ENCODE data around the gene ADAMTS12. TPM values are rescaled to one million over a fixed set of nuclear protein-coding genes. Genes with fewer than 3 reads are reported as not detected.

ADAMTS12 gene
- total and polyA plus RNA-seq, 2 experiments from 2014 or later = 9.1 to 17.1 TPM

DNA sequence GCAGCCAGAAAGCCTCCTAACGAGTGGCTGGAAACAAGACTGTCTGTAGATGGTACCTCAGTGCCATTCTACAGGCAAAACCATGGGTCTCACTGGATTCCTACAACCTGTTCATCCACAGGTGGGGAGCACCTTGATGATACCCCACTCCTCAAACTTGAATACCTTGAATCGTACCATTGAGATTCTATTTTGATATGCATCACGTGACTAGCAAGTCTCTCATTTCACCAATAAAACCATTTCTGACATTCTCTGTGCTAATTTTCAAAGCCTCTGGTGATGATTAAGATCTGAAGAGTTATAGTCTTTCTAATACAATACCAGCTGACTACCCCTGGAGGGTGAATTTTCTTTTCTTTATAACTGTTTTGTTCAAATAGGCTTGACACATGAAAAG is 188.9 kb downstream of the ADAMTS12 start (continued):
- TF ChIP-seq, protein P1, sequence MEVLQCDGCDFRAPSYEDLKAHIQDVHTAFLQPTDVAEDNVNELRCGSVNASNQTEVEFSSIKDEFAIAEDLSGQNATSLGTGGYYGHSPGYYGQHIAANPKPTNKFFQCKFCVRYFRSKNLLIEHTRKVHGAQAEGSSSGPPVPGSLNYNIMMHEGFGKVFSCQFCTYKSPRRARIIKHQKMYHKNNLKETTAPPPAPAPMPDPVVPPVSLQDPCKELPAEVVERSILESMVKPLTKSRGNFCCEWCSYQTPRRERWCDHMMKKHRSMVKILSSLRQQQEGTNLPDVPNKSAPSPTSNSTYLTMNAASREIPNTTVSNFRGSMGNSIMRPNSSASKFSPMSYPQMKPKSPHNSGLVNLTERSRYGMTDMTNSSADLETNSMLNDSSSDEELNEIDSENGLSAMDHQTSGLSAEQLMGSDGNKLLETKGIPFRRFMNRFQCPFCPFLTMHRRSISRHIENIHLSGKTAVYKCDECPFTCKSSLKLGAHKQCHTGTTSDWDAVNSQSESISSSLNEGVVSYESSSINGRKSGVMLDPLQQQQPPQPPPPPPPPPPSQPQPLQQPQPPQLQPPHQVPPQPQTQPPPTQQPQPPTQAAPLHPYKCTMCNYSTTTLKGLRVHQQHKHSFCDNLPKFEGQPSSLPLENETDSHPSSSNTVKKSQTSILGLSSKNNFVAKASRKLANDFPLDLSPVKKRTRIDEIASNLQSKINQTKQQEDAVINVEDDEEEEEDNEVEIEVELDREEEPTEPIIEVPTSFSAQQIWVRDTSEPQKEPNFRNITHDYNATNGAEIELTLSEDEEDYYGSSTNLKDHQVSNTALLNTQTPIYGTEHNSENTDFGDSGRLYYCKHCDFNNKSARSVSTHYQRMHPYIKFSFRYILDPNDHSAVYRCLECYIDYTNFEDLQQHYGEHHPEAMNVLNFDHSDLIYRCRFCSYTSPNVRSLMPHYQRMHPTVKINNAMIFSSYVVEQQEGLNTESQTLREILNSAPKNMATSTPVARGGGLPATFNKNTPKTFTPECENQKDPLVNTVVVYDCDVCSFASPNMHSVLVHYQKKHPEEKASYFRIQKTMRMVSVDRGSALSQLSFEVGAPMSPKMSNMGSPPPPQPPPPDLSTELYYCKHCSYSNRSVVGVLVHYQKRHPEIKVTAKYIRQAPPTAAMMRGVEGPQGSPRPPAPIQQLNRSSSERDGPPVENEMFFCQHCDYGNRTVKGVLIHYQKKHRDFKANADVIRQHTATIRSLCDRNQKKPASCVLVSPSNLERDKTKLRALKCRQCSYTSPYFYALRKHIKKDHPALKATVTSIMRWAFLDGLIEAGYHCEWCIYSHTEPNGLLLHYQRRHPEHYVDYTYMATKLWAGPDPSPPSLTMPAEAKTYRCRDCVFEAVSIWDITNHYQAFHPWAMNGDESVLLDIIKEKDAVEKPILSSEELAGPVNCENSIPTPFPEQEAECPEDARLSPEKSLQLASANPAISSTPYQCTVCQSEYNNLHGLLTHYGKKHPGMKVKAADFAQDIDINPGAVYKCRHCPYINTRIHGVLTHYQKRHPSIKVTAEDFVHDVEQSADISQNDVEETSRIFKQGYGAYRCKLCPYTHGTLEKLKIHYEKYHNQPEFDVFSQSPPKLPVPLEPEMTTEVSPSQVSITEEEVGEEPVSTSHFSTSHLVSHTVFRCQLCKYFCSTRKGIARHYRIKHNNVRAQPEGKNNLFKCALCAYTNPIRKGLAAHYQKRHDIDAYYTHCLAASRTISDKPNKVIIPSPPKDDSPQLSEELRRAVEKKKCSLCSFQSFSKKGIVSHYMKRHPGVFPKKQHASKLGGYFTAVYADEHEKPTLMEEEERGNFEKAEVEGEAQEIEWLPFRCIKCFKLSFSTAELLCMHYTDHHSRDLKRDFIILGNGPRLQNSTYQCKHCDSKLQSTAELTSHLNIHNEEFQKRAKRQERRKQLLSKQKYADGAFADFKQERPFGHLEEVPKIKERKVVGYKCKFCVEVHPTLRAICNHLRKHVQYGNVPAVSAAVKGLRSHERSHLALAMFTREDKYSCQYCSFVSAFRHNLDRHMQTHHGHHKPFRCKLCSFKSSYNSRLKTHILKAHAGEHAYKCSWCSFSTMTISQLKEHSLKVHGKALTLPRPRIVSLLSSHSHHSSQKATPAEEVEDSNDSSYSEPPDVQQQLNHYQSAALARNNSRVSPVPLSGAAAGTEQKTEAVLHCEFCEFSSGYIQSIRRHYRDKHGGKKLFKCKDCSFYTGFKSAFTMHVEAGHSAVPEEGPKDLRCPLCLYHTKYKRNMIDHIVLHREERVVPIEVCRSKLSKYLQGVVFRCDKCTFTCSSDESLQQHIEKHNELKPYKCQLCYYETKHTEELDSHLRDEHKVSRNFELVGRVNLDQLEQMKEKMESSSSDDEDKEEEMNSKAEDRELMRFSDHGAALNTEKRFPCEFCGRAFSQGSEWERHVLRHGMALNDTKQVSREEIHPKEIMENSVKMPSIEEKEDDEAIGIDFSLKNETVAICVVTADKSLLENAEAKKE (CRISPR knock-in tag; IDR thresholded peaks at IDR 0.05) = no peak
- TF ChIP-seq ZNF331 (CRISPR knock-in tag; IDR thresholded peaks at IDR 0.05; ENCODE audit: low read depth) (no peak), EZH2phosphoT487 (IDR thresholded peaks at IDR 0.05; ENCODE audit: unreplicated experiment) (no peak)

DNA sequence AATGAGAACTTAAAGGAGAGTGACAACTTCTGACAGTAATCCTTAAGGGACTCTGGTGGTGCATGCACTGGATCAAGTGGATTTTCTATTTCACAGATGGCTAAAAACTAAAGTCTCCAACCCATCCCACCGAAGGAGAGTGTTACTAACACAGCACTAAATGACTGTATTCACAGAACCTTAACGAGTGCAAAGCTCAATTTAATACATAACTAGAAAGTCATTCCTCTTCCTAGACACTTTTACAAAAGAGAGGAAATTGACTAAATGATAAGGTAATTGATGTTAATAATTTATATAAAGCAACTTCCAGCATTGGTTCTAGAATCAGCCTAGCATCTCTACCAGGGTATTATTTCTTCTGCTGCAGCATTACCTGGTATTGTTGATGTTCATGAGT is 189.8 kb downstream of the ADAMTS12 start:
- Histone ChIP-seq H3K36me3 (ENCODE audit: insufficient read depth) (no peaks in the 10 kb centered on the region), H3K27me3 (ENCODE audit: insufficient read depth) (no peaks in the 10 kb centered on the region), H2AFZ (no peak overlapping the region), H3K4me1 (ENCODE audit: insufficient read depth) (peaks cover 3% of the 10 kb centered on the region; the same call in 1 of the 2 replicates), H3K27ac (ENCODE audit: low read depth) (no peak overlapping the region), H3K4me2 (no peak overlapping the region), H3K4me3 (no peak overlapping the region), H3K9me2 (ENCODE audit: insufficient read depth) (no peaks in the 10 kb centered on the region), H3K79me2 (replicated peaks; ENCODE audit: insufficient read depth) (no peaks in the 10 kb centered on the region), H3F3A (replicated peaks; ENCODE audit: low read depth) (no peaks in the 10 kb centered on the region), H4K20me1 (replicated peaks; ENCODE audit: insufficient read depth) (no peaks in the 10 kb centered on the region)
- H3K27me3 Mint-ChIP-seq (ENCODE audit: insufficient read depth, low read depth, poor library complexity) = no peaks in the 10 kb centered on the region
- no peak for DNase-seq (ENCODE audit: low spot score)
- peaks cover 5% of the 10 kb centered on the region; the same call in 2 of the 3 replicates for H3K9me3 Mint-ChIP-seq
- peaks cover 7% of the 10 kb centered on the region; the same call in 2 of the 3 replicates for H3K4me1 Mint-ChIP-seq
- H3K27ac Mint-ChIP-seq = no peak overlapping the region
- peaks cover 6% of the 10 kb centered on the region; the same call in 2 of the 3 replicates for H3K36me3 Mint-ChIP-seq (ENCODE audit: low read depth)
- H3K4me3 Mint-ChIP-seq = no peak overlapping the region
- no peak for ATAC-seq
- no peak for TF ChIP-seq POLR2AphosphoS5 (IDR thresholded peaks at IDR 0.05; ENCODE audit: low read depth)
- no peak for TF ChIP-seq JUNB (IDR thresholded peaks at IDR 0.05; ENCODE audit: unreplicated experiment)
- TF ChIP-seq, protein P2, sequence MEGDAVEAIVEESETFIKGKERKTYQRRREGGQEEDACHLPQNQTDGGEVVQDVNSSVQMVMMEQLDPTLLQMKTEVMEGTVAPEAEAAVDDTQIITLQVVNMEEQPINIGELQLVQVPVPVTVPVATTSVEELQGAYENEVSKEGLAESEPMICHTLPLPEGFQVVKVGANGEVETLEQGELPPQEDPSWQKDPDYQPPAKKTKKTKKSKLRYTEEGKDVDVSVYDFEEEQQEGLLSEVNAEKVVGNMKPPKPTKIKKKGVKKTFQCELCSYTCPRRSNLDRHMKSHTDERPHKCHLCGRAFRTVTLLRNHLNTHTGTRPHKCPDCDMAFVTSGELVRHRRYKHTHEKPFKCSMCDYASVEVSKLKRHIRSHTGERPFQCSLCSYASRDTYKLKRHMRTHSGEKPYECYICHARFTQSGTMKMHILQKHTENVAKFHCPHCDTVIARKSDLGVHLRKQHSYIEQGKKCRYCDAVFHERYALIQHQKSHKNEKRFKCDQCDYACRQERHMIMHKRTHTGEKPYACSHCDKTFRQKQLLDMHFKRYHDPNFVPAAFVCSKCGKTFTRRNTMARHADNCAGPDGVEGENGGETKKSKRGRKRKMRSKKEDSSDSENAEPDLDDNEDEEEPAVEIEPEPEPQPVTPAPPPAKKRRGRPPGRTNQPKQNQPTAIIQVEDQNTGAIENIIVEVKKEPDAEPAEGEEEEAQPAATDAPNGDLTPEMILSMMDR (conservative IDR thresholded peaks at IDR 0.05; ENCODE audit: low read depth in 2 of 2) = no peak
- TF ChIP-seq ZNF114 (CRISPR knock-in tag; IDR thresholded peaks at IDR 0.05) = no peak
- TF ChIP-seq CREB1 (CRISPR knock-in tag; IDR thresholded peaks at IDR 0.05; ENCODE audit: low read depth) = no peak
- TF ChIP-seq STAT1 (IDR thresholded peaks at IDR 0.05; ENCODE audit: unreplicated experiment) = no peak
- TF ChIP-seq, protein P3, sequence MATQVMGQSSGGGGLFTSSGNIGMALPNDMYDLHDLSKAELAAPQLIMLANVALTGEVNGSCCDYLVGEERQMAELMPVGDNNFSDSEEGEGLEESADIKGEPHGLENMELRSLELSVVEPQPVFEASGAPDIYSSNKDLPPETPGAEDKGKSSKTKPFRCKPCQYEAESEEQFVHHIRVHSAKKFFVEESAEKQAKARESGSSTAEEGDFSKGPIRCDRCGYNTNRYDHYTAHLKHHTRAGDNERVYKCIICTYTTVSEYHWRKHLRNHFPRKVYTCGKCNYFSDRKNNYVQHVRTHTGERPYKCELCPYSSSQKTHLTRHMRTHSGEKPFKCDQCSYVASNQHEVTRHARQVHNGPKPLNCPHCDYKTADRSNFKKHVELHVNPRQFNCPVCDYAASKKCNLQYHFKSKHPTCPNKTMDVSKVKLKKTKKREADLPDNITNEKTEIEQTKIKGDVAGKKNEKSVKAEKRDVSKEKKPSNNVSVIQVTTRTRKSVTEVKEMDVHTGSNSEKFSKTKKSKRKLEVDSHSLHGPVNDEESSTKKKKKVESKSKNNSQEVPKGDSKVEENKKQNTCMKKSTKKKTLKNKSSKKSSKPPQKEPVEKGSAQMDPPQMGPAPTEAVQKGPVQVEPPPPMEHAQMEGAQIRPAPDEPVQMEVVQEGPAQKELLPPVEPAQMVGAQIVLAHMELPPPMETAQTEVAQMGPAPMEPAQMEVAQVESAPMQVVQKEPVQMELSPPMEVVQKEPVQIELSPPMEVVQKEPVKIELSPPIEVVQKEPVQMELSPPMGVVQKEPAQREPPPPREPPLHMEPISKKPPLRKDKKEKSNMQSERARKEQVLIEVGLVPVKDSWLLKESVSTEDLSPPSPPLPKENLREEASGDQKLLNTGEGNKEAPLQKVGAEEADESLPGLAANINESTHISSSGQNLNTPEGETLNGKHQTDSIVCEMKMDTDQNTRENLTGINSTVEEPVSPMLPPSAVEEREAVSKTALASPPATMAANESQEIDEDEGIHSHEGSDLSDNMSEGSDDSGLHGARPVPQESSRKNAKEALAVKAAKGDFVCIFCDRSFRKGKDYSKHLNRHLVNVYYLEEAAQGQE (IDR thresholded peaks at IDR 0.05; ENCODE audit: unreplicated experiment) = no peak
- TF ChIP-seq EZH2 (IDR thresholded peaks at IDR 0.05; ENCODE audit: low read depth, unreplicated experiment) = no peak
- no peak for TF ChIP-seq ZNF331 (CRISPR knock-in tag; IDR thresholded peaks at IDR 0.05; ENCODE audit: low read depth)

Data from GM23338 (cell line).